ENCODE results near the gene TBX18. TPM values are rescaled to one million over a fixed set of nuclear protein-coding genes. Genes with fewer than 3 reads are reported as not detected.

The TBX18 gene
- total RNA-seq, 1 experiment from 2014 or later, result not detected

- peak; percentile 80 for DNase-seq
- no peak for TF ChIP-seq CTCF (conservative IDR thresholded peaks at IDR 0.05)
- H3K14ac ChIP-seq (ENCODE audit: insufficient read depth, low read length), result no peak overlapping the region
- H4K20me1 ChIP-seq (ENCODE audit: control insufficient read depth, insufficient read depth, insufficient read length), result no peaks in the 10 kb centered on the region
- H3K4me3 Mint-ChIP-seq, result peak overlapping the region; percentile 30 to 76
- H2AK5ac ChIP-seq (ENCODE audit: insufficient read length, low read length), result no peak overlapping the region
- H3K9me3 Mint-ChIP-seq, result peaks cover 0 to 15% of the 10 kb centered on the region in 2 experiments; a peak in 2 of 5 replicates
- peaks cover 100% of the 10 kb centered on the region for H3K27me3 Mint-ChIP-seq (ENCODE audit: low read depth)
- H3K79me1 ChIP-seq (ENCODE audit: insufficient read depth, low read depth, low read length, poor library complexity, severe bottlenecking), result no peaks in the 10 kb centered on the region
- WGBS (ENCODE audit: extremely low coverage, insufficient read length, low lambda C conversion rate), result no CpG with 5 or more reads among the region's 31 CpGs
- H3K4me2 ChIP-seq (ENCODE audit: insufficient read depth, insufficient read length, low read length), result peak overlapping the region; percentile 88
- peaks cover 77% of the 10 kb centered on the region for H3K27me3 ChIP-seq (ENCODE audit: insufficient read depth, low read length)
- no peak overlapping the region for H2BK15ac ChIP-seq (ENCODE audit: low read depth, low read length)
- no peak overlapping the region for H3K18ac ChIP-seq (ENCODE audit: insufficient read length, low read depth, low read length)
- H2BK12ac ChIP-seq (ENCODE audit: insufficient read length, low read depth, low read length), result no peak overlapping the region
- H3K79me2 ChIP-seq (ENCODE audit: insufficient read depth, low read length), result no peaks in the 10 kb centered on the region
- H3K23me2 ChIP-seq (ENCODE audit: insufficient read length, low read depth, low read length, poor library complexity, severe bottlenecking), result peaks cover 18% of the 10 kb centered on the region
- H4K8ac ChIP-seq (replicated peaks; ENCODE audit: insufficient read length, low read depth, low read length), result no peak overlapping the region
- H3K4me1 ChIP-seq (ENCODE audit: insufficient read depth, low read length), result no peaks in the 10 kb centered on the region; the same call in 1 of the 2 replicates
- H3K56ac ChIP-seq (ENCODE audit: insufficient read length, low read depth, low read length), result no peak overlapping the region
- H3K9me3 ChIP-seq (ENCODE audit: control insufficient read depth, low read depth, low read length), result no peaks in the 10 kb centered on the region
- H3K36me3 Mint-ChIP-seq (ENCODE audit: insufficient read depth in 1 of 3, low read depth in 3 of 3), result no peaks in the 10 kb centered on the region; a peak in 1 of 7 replicates
- no peak overlapping the region for H2BK120ac ChIP-seq (ENCODE audit: low read depth, low read length, poor library complexity, severe bottlenecking)
- no peak overlapping the region for H4K91ac ChIP-seq (ENCODE audit: insufficient read length, low read depth, low read length)
- no peak overlapping the region for H2AFZ ChIP-seq (ENCODE audit: low read length)
- no peak overlapping the region for H4K5ac ChIP-seq (ENCODE audit: insufficient read length, low read depth, low read length)
- no peak overlapping the region for H3K4ac ChIP-seq (ENCODE audit: low read depth, low read length)
- no peak overlapping the region for H2BK5ac ChIP-seq (ENCODE audit: insufficient read length, low read length)
- no peak overlapping the region for H2BK20ac ChIP-seq (ENCODE audit: low read depth, low read length, poor library complexity, severe bottlenecking)
- peak overlapping the region; percentile 24 for H3K9ac ChIP-seq (ENCODE audit: extremely low read depth, insufficient read length, low read length)
- H3K23ac ChIP-seq (ENCODE audit: insufficient read length, low read depth, low read length), result no peak overlapping the region
- no peak overlapping the region for H3K27ac Mint-ChIP-seq
- H3T11ph ChIP-seq (ENCODE audit: low read length), result no peak overlapping the region
- peaks cover 21 to 46% of the 10 kb centered on the region in 2 experiments for H3K4me1 Mint-ChIP-seq
- no peak overlapping the region for H3K27ac ChIP-seq (ENCODE audit: insufficient read length, low read depth, low read length)
Observed at GRCh38 chr6:84768442-84769174, 4.2 kb upstream of the TBX18 start.

All from H9 (cell line).